Astrocyte (in vitro differentiated cells and primary cell): ENCODE results near the gene PXDN.

Source experiments
- EZH2 ChIP-seq: IDR thresholded peaks from 2 replicates; pipeline ENCODE4 v1.6.1; 2012; ENCODE audit warnings: mild to moderate bottlenecking, low read length, inconsistent platforms; ENCODE audit not compliant: insufficient read depth
- TF ChIP-seq, protein P1 (sequence below): IDR thresholded peaks from 2 replicates; pipeline ENCODE4 v1.5.1; 2011; ENCODE audit warnings: low read depth, mild to moderate bottlenecking, inconsistent platforms, low read length, moderate library complexity; ENCODE audit not compliant: insufficient read depth

GRCh38 chr2:1780693-1781092 lies 36.4 kb upstream of the PXDN start:
- TF ChIP-seq, protein P1, sequence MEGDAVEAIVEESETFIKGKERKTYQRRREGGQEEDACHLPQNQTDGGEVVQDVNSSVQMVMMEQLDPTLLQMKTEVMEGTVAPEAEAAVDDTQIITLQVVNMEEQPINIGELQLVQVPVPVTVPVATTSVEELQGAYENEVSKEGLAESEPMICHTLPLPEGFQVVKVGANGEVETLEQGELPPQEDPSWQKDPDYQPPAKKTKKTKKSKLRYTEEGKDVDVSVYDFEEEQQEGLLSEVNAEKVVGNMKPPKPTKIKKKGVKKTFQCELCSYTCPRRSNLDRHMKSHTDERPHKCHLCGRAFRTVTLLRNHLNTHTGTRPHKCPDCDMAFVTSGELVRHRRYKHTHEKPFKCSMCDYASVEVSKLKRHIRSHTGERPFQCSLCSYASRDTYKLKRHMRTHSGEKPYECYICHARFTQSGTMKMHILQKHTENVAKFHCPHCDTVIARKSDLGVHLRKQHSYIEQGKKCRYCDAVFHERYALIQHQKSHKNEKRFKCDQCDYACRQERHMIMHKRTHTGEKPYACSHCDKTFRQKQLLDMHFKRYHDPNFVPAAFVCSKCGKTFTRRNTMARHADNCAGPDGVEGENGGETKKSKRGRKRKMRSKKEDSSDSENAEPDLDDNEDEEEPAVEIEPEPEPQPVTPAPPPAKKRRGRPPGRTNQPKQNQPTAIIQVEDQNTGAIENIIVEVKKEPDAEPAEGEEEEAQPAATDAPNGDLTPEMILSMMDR: no peak
- TF ChIP-seq EZH2: no peak
